Measurements from ENCODE around the gene LAMTOR4. TPM values are rescaled to one million over a fixed set of nuclear protein-coding genes. Genes with fewer than 3 reads are reported as not detected.

The LAMTOR4 gene
- total and polyA plus RNA-seq, 2 donors (not counting 1 experiment from before 2014, with no cell fraction given), result 214 to 448 TPM

Other genes starting within 250 kb of the LAMTOR4 start
- 56.7 and 58.1 TPM in 2 replicates for gene TRIM4, start 229.4 kb upstream of the LAMTOR4 start, total RNA-seq
- gene TRIM4, start 229.4 kb upstream of the LAMTOR4 start, polyA plus RNA-seq, result 14.2 and 15.1 TPM in 2 replicates
- not detected in 2 replicates for gene GJC3, start 219.3 kb upstream of the LAMTOR4 start, total RNA-seq
- not detected in 2 replicates for gene GJC3, start 219.3 kb upstream of the LAMTOR4 start, polyA plus RNA-seq
- not detected in 2 replicates for gene AZGP1, start 172.9 kb upstream of the LAMTOR4 start, total RNA-seq
- not detected in 2 replicates for gene AZGP1, start 172.9 kb upstream of the LAMTOR4 start, polyA plus RNA-seq
- gene ZKSCAN1, start 133.3 kb upstream of the LAMTOR4 start, total RNA-seq, result 89.3 and 97.4 TPM in 2 replicates
- 12.9 and 14.0 TPM in 2 replicates for gene ZKSCAN1, start 133.3 kb upstream of the LAMTOR4 start, polyA plus RNA-seq
- 12.9 and 13.2 TPM in 2 replicates for gene ZSCAN21, start 99.1 kb upstream of the LAMTOR4 start, total RNA-seq
- gene ZSCAN21, start 99.1 kb upstream of the LAMTOR4 start, polyA plus RNA-seq, result 6.7 and 8.3 TPM in 2 replicates
- gene ZNF3, start 67.2 kb upstream of the LAMTOR4 start, total RNA-seq, result 44.8 and 48.5 TPM in 2 replicates
- 19.2 and 21.5 TPM in 2 replicates for gene ZNF3, start 67.2 kb upstream of the LAMTOR4 start, polyA plus RNA-seq
- 75.1 and 79.6 TPM in 2 replicates for gene COPS6, start 59.9 kb upstream of the LAMTOR4 start, total RNA-seq
- gene COPS6, start 59.9 kb upstream of the LAMTOR4 start, polyA plus RNA-seq, result 68.6 and 76.5 TPM in 2 replicates
- 147 and 154 TPM in 2 replicates for gene MCM7, start 47.5 kb upstream of the LAMTOR4 start, total RNA-seq
- 171 and 190 TPM in 2 replicates for gene MCM7, start 47.5 kb upstream of the LAMTOR4 start, polyA plus RNA-seq
- 17.6 and 18.3 TPM in 2 replicates for gene AP4M1, start 47.3 kb upstream of the LAMTOR4 start, total RNA-seq
- 7.7 and 9.0 TPM in 2 replicates for gene AP4M1, start 47.3 kb upstream of the LAMTOR4 start, polyA plus RNA-seq
- gene TAF6, start 29.6 kb upstream of the LAMTOR4 start, total RNA-seq, result 65.2 and 65.8 TPM in 2 replicates
- gene TAF6, start 29.6 kb upstream of the LAMTOR4 start, polyA plus RNA-seq, result 35.5 and 48.3 TPM in 2 replicates
- 13.9 and 16.8 TPM in 2 replicates for gene CNPY4, start 29.3 kb upstream of the LAMTOR4 start, total RNA-seq
- gene CNPY4, start 29.3 kb upstream of the LAMTOR4 start, polyA plus RNA-seq, result 8.0 and 9.0 TPM in 2 replicates
- 4.5 TPM in 2 replicates for gene MBLAC1, start 22.0 kb upstream of the LAMTOR4 start, total RNA-seq
- gene MBLAC1, start 22.0 kb upstream of the LAMTOR4 start, polyA plus RNA-seq, result 1.4 and 1.6 TPM in 2 replicates
- 71.2 and 75.8 TPM in 2 replicates for gene TRAPPC14, start 9.8 kb downstream of the LAMTOR4 start, total RNA-seq
- gene TRAPPC14, start 9.8 kb downstream of the LAMTOR4 start, polyA plus RNA-seq, result 55.3 and 64.8 TPM in 2 replicates
- 0.44 and 0.74 TPM in 2 replicates for gene GAL3ST4, start 19.7 kb downstream of the LAMTOR4 start, total RNA-seq
- 1.1 and 3.0 TPM in 2 replicates for gene GAL3ST4, start 19.7 kb downstream of the LAMTOR4 start, polyA plus RNA-seq
- gene GPC2, start 28.5 kb downstream of the LAMTOR4 start, total RNA-seq, result 4.1 and 6.1 TPM in 2 replicates
- gene GPC2, start 28.5 kb downstream of the LAMTOR4 start, polyA plus RNA-seq, result 3.9 and 7.7 TPM in 2 replicates
- gene STAG3, start 29.0 kb downstream of the LAMTOR4 start, total RNA-seq, result 22.0 and 24.8 TPM in 2 replicates
- gene STAG3, start 29.0 kb downstream of the LAMTOR4 start, polyA plus RNA-seq, result 10.8 and 33.4 TPM in 2 replicates
- 51.2 and 51.4 TPM in 2 replicates for gene PVRIG, start 71.0 kb downstream of the LAMTOR4 start, total RNA-seq
- 6.7 and 16.2 TPM in 2 replicates for gene PVRIG, start 71.0 kb downstream of the LAMTOR4 start, polyA plus RNA-seq
- gene SPDYE3, start 158.8 kb downstream of the LAMTOR4 start, total RNA-seq, result not detected in 2 replicates
- gene SPDYE3, start 158.8 kb downstream of the LAMTOR4 start, polyA plus RNA-seq, result not detected in 2 replicates
- 162 and 174 TPM in 2 replicates for gene PILRB, start 209.2 kb downstream of the LAMTOR4 start, total RNA-seq
- 304 and 391 TPM in 2 replicates for gene PILRB, start 209.2 kb downstream of the LAMTOR4 start, polyA plus RNA-seq
- gene PILRA, start 224.6 kb downstream of the LAMTOR4 start, total RNA-seq, result 9.8 and 10.3 TPM in 2 replicates
- gene PILRA, start 224.6 kb downstream of the LAMTOR4 start, polyA plus RNA-seq, result 8.4 and 23.0 TPM in 2 replicates